GM23338 (cell line): ENCODE measurements around the gene AP2B1.

Experiments
- CTCF ChIP-seq, 2 experiments: fragments of 200-600 bp in 1 of 2; sonication (generic) in 1 of 2; conservative IDR thresholded peaks; 2 replicates each; pipeline versions ENCODE4 v1.5.1 to v1.6.1; 2016 to 2017; ENCODE audit warnings: antibody characterized with exemption in 2 of 2, low read depth in 2 of 2, mild to moderate bottlenecking in 2 of 2, moderate library complexity in 1 of 2
- ETS1 ChIP-seq: IDR thresholded peaks from 2 replicates; pipeline ENCODE4 v1.6.1; 2016; ENCODE audit warnings: antibody characterized with exemption
- EZH2 ChIP-seq: fragments of 200-600 bp; sonication (generic); IDR thresholded peaks from one replicate; pipeline ENCODE4 v1.8.0; 2017; ENCODE audit warnings: antibody characterized with exemption, mild to moderate bottlenecking, low read depth; ENCODE audit not compliant: unreplicated experiment
- EZH2phosphoT487 ChIP-seq: fragments of 200-600 bp; sonication (generic); IDR thresholded peaks from one replicate; pipeline ENCODE4 v1.8.1; 2018; ENCODE audit warnings: antibody characterized with exemption; ENCODE audit not compliant: unreplicated experiment
- POLR2AphosphoS5 ChIP-seq: IDR thresholded peaks from 2 replicates; pipeline ENCODE4 v1.6.1; 2016; ENCODE audit warnings: antibody characterized with exemption, low read depth
- STAT1 ChIP-seq: IDR thresholded peaks from one replicate; pipeline ENCODE4 v1.6.1; 2016; ENCODE audit warnings: antibody characterized with exemption; ENCODE audit not compliant: unreplicated experiment
- TF ChIP-seq, protein P1 (sequence below): IDR thresholded peaks from one replicate; pipeline ENCODE4 v1.6.1; 2018; ENCODE audit warnings: antibody characterized with exemption; ENCODE audit not compliant: unreplicated experiment

- TF ChIP-seq CTCF (conservative IDR thresholded peaks at IDR 0.05; ENCODE audit: low read depth in 2 of 2) (no peak), EZH2phosphoT487 (no peak), EZH2 (no peak), ETS1 (no peak), POLR2AphosphoS5 (no peak), STAT1 (no peak)
- TF ChIP-seq, protein P1, sequence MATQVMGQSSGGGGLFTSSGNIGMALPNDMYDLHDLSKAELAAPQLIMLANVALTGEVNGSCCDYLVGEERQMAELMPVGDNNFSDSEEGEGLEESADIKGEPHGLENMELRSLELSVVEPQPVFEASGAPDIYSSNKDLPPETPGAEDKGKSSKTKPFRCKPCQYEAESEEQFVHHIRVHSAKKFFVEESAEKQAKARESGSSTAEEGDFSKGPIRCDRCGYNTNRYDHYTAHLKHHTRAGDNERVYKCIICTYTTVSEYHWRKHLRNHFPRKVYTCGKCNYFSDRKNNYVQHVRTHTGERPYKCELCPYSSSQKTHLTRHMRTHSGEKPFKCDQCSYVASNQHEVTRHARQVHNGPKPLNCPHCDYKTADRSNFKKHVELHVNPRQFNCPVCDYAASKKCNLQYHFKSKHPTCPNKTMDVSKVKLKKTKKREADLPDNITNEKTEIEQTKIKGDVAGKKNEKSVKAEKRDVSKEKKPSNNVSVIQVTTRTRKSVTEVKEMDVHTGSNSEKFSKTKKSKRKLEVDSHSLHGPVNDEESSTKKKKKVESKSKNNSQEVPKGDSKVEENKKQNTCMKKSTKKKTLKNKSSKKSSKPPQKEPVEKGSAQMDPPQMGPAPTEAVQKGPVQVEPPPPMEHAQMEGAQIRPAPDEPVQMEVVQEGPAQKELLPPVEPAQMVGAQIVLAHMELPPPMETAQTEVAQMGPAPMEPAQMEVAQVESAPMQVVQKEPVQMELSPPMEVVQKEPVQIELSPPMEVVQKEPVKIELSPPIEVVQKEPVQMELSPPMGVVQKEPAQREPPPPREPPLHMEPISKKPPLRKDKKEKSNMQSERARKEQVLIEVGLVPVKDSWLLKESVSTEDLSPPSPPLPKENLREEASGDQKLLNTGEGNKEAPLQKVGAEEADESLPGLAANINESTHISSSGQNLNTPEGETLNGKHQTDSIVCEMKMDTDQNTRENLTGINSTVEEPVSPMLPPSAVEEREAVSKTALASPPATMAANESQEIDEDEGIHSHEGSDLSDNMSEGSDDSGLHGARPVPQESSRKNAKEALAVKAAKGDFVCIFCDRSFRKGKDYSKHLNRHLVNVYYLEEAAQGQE, result no peak
These were observed 178.1 kb downstream of the AP2B1 start for GRCh38 chr17:35765086-35765710.
